Central memory CD8-positive, alpha-beta T cell (primary cell): ENCODE results near the gene TRIM34.
"Not testable (repeated sequence)": the region's sequence is repeated elsewhere in the genome, so short reads cannot be mapped to it uniquely, and the experiment has no call there.

Source experiments
- ATAC-seq: fragments of 150-1000 bp; cut with Tn5 transposase; replicated peaks from 2 replicates; pipeline ENCODE4 v1.10.0; 2022; ENCODE audit warnings: mild to moderate bottlenecking, moderate FRiP score, moderate number of reproducible peaks; ENCODE audit not compliant: poor library complexity, severe bottlenecking; ENCODE audit errors: extremely low read depth
- DNase-seq, 2 donors: peaks; one replicate each; pipeline ENCODE4 v3.0.0; 2021; ENCODE audit warnings: low spot score in 2 of 2
- H3K27ac Mint-ChIP-seq: one replicate; pipeline ENCODE4 v1.8.0; 2022; ENCODE audit warnings: low read depth, mild to moderate bottlenecking, moderate library complexity, mixed read lengths
- H3K27me3 Mint-ChIP-seq: one replicate; pipeline ENCODE4 v1.8.0; 2022; ENCODE audit warnings: mixed read lengths
- H3K36me3 Mint-ChIP-seq: one replicate; pipeline ENCODE4 v1.8.0; 2022; ENCODE audit warnings: mild to moderate bottlenecking, moderate library complexity, mixed read lengths; ENCODE audit not compliant: insufficient read depth
- H3K4me1 Mint-ChIP-seq: one replicate; pipeline ENCODE4 v1.8.0; 2022; ENCODE audit warnings: mixed read lengths
- H3K4me3 Mint-ChIP-seq: one replicate; pipeline ENCODE4 v1.8.0; 2022; ENCODE audit warnings: mild to moderate bottlenecking, moderate library complexity, mixed read lengths
- H3K9me3 Mint-ChIP-seq: one replicate; pipeline ENCODE4 v1.8.0; 2022; ENCODE audit warnings: mixed read lengths

TRIM34 gene

DNA sequence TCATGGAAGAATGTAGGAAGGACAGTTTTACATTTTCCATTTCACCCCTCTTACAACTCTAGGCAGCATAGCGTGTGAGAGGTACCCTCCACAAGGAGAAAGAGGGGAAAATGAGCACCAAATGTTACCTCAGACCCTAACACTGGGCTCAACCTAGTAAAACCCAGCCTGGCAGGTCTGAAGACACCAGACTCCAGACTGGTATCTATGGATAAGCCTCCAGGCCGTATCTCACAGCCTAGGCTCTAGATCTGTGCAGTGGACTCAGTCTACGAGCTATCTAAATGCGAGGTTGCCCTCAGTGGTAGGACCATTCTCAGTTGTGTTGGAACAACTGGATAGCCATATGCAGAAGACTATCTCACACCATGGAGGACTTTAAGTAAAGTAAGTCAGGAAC is 49.6 kb downstream of the TRIM34 start:
- DNase-seq (no peak), ATAC-seq (no peak)
- Mint-ChIP-seq H3K9me3 (no peaks in the 10 kb centered on the region), H3K27me3 (no peaks in the 10 kb centered on the region), H3K4me1 (peaks cover 26% of the 10 kb centered on the region), H3K4me3 (no peak overlapping the region), H3K36me3 (peaks cover 44% of the 10 kb centered on the region), H3K27ac (peak overlapping the region; percentile 81)

DNA sequence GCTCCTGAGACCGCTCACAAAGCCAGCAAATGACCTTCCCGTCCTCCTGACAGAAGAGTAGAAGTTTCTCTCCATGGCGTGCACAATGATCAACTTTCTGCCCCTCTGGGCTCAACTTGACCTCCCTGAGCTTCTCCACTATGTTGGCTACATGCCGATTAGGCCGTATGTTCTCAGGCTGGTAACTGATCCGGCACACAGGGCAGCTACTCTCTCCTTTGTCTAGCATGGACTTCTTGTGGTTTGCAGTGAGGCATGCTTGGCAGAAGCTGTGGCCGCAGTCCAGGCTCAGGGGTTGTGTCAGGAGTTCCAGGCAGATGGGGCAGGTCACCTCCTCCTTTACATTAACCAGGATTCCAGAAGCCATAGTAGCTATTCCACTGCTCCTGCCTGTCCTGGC is 55.0 kb downstream of the TRIM34 start:
- H3K4me1 Mint-ChIP-seq: peaks cover 34% of the 10 kb centered on the region
- H3K9me3 Mint-ChIP-seq: no peaks in the 10 kb centered on the region
- ATAC-seq (no peak), DNase-seq (no peak)
- no peak overlapping the region for H3K27ac Mint-ChIP-seq
- H3K27me3 Mint-ChIP-seq: no peaks in the 10 kb centered on the region
- no peak overlapping the region for H3K4me3 Mint-ChIP-seq
- peaks cover 31% of the 10 kb centered on the region for H3K36me3 Mint-ChIP-seq

DNA sequence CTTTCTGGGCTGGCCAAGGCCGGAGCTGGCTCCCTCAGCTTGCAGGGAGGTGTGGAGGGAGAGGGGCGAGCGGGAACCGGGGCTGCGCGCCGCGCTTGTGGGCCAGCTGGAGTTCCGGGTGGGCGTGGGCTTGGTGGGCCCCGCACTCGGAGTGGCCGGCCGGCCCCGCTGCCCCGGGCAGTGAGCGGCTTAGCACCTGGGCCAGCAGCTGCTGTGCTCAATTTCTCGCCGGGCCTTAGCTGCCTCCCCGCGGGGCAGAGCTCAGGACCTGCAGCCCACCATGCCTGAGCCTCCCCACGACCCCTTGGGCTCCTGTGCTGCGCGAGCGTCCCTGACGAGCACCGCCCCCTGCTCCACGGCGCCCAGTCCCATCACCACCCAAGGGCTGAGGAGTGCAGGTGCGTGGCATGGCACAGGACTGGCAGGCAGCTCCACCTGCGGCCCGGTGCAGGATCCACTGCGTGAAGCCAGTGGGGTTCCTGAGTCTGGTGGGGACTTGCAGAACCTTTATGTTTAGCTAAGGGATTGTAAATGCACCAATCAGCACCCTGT is 58.2 kb downstream of the TRIM34 start:
- H3K4me1 Mint-ChIP-seq: peaks cover 44% of the 10 kb centered on the region
- H3K9me3 Mint-ChIP-seq, DNase-seq, ATAC-seq, H3K27me3 Mint-ChIP-seq: not testable (repeated sequence)
- peak overlapping the region; percentile 92 for H3K27ac Mint-ChIP-seq
- H3K36me3 Mint-ChIP-seq: peaks cover 26% of the 10 kb centered on the region
- peak overlapping the region; percentile 92 for H3K4me3 Mint-ChIP-seq

DNA sequence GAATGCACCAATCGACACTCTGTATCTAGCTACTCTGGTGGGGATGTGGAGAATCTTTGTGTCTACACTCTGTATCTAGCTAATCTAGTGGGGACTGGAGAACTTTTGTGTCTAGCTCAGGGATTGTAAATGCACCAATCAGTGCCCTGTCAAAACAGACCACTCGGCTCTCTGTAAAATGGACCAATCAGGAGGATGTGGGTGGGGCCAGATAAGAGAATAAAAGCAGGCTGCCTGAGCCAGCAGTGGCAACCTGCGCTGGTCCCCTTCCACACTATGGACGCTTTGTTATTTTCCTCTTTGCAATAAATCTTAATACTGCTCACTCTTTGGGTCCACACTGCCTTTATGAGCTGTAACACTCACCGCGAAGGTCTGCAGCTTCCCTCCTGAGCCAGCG is 58.8 kb downstream of the TRIM34 start:
- Mint-ChIP-seq H3K4me3 (peak overlapping the region; percentile 92), H3K27ac (peak overlapping the region; percentile 92), H3K4me1 (peaks cover 50% of the 10 kb centered on the region), H3K36me3 (peaks cover 20% of the 10 kb centered on the region)
- ATAC-seq, H3K9me3 Mint-ChIP-seq, H3K27me3 Mint-ChIP-seq: not testable (repeated sequence)
- peak in 1 of 2 donors; percentile 31 for DNase-seq

DNA sequence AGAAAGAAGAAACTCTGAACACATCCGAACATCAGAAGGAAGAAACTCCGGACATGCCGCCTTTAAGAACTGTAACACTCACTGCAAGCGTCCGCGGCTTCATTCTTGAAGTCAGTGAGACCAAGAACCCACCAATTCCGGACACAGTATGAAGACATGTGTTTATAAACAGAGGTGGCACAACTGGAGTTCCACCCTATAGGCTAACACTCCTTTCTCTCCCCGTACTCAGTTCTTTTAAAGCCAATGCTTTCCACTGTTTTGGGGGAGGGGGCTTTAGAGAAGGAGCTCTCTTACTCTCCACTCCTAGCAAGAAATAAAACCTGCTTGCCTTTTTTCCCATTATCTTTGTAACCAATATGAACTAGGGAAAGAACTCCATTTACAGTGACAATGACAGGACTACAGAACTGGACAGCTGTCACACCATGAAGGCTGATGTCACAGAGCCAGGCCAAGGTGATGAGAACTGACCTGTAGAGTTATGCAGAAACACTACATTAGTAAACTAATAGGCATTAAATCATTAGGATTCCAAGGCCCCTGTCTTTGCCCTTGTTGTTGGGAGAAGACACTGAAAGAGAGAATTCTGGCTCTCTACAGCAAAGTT is 59.3 kb downstream of the TRIM34 start:
- Mint-ChIP-seq H3K4me3 (peak overlapping the region; percentile 92), H3K4me1 (peaks cover 52% of the 10 kb centered on the region), H3K27me3 (no peaks in the 10 kb centered on the region), H3K27ac (peak overlapping the region; percentile 92), H3K36me3 (peaks cover 15% of the 10 kb centered on the region), H3K9me3 (no peaks in the 10 kb centered on the region)
- ATAC-seq (peak; percentile 21), DNase-seq (no peak)

DNA sequence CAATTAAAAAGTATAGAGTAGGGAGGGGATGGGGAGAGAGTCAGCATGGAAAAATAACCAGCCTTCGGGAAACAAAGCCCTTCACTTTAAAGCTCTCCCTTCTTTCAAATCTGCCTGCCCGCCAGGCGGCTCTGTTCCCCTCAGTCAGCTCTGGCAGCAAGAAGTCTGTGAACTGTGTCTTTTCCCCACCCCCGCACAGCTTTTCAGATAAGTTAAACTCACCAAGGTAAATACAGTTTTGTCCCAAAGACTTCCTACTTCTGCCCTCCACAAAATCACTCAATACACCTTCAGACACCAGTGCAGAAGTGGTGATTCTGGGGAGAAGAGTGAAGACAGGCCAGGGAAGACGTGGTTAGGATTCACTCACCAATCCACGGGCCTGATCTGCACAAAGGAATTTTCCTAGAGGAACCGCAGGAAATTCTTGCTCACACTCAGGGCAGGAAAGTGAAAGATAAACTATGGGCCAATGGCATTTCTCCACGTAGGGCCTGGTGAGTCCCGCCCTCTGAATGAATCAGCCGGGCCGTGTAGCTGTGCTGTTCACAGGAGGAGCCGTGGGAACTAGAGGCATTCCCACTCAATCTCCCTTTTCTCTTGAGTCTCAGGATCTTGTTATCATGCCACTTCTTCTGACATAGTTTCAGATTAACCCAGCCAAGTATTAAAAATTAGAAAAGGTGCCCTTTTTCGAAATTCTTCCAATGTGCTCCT is 60.0 kb downstream of the TRIM34 start, which contains the start of gene TRIM5:
TSS of gene TRIM5 (minus strand) at position 429 of the 717 bp plus-strand sequence. CDS start 4,897 bp downstream, outside the sequence.
- peaks cover 53% of the 10 kb centered on the region for H3K4me1 Mint-ChIP-seq

DNA sequence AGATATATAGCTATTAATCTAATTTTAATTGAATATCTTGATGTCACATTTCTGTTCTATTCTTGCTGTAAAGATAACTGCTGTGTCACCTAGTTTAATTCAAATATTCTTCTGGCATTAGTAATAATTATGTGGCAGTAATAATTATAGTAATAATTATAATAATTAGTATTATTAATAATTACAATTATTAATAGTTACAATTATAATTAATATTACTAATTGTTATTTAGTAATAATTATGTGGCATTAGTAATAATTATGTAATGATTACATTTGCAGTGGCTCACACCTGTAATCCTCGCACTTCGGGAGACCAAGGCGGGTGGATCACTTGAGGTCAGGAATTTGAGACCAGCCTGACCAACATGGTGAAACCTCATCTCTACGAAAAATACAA is 61.6 kb downstream of the TRIM34 start:
- no peak for DNase-seq
- Mint-ChIP-seq H3K27me3 (no peaks in the 10 kb centered on the region), H3K4me1 (peaks cover 59% of the 10 kb centered on the region), H3K9me3 (no peaks in the 10 kb centered on the region), H3K4me3 (no peak overlapping the region), H3K27ac (no peak overlapping the region), H3K36me3 (peaks cover 18% of the 10 kb centered on the region)
- no peak for ATAC-seq

More for the DNA sequence above, 60.0 kb downstream of the TRIM34 start, which contains the start of gene TRIM5:
- ATAC-seq (peak; percentile 79), DNase-seq (peak; percentile 37 to 57)
- no peaks in the 10 kb centered on the region for H3K27me3 Mint-ChIP-seq
- peak within 1 kb of the TSS; percentile 92 for H3K27ac Mint-ChIP-seq
- H3K9me3 Mint-ChIP-seq: no peaks in the 10 kb centered on the region
- H3K4me3 Mint-ChIP-seq: peak within 1 kb of the TSS; percentile 92
- H3K36me3 Mint-ChIP-seq: peaks cover 15% of the 10 kb centered on the region

DNA sequence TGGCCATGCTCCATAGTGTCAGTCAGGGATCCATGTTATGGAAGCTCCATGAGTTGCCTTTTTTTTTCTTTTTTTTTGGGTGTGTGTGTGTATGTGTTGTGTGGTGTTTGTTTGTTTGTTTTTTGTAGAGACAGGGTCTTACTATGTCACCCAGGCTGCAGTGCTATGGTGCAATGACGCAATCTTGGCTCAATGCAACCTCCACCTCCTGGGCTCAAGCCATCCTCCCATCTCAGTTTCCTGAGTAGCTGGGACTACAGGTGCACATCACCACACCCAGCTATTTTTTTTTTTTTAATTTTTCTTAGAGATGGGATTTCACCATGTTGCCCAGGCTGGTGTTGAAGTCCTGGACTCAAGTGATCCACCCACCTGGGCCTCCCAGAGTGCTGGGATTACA is 63.7 kb downstream of the TRIM34 start:
- no peak for ATAC-seq
- Mint-ChIP-seq H3K27ac (peak overlapping the region; percentile 93), H3K4me3 (peak overlapping the region; percentile 94), H3K4me1 (peaks cover 66% of the 10 kb centered on the region), H3K9me3 (no peaks in the 10 kb centered on the region), H3K36me3 (peaks cover 27% of the 10 kb centered on the region), H3K27me3 (no peaks in the 10 kb centered on the region)
- DNase-seq: no peak

DNA sequence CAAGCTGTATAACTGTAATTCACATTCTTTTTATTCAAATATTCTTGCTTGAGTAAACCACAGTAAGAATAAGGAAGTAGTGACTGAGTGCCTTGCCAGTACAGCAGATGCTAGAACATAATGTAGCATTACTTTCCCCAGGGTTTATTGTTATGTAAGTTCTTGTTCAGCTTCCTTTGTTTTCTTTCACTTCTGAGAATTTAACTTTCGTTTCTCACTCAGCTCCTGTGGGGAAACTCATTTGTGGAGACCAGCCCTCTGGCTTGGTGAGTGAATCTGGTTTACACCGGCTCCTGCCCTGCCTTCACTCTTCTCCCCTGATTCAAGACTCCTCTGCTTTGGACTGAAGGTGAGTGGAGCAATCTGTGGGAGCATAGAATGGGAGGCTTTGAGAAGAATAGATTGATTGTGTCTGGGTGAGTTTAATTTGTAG is 64.8 kb downstream of the TRIM34 start, which contains the start of gene TRIM22:
TSS of gene TRIM22 (plus strand) at position 240 of the 433 bp plus-strand sequence. CDS start 6,443 bp downstream, outside the sequence.
- peak; percentile 55 for ATAC-seq
- Mint-ChIP-seq H3K27ac (peak within 1 kb of the TSS; percentile 93), H3K4me3 (peak within 1 kb of the TSS; percentile 94), H3K36me3 (peaks cover 21% of the 10 kb centered on the region), H3K4me1 (peaks cover 63% of the 10 kb centered on the region), H3K27me3 (no peaks in the 10 kb centered on the region), H3K9me3 (no peaks in the 10 kb centered on the region)
- peak in 1 of 2 donors; percentile 30 for DNase-seq

DNA sequence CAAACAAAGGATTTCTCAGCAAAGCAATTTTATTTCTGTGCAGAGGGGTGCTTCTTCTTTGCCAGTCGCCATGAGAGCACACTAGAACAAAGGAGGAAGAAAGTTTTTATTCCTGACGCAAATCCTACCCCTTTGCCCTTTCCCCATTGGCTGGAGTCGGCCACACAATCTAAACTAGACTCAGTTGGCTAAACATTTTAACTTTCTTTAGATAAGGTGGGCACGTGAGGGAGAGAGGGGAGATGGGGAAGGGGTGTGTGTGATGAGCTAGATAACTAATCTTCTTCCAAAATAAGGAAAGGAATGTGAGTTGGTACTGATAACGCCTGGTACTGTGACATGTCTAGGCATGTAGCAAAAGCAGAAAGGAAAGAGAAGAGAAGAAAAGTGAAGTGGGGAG is 65.4 kb downstream of the TRIM34 start:
- DNase-seq (no peak), ATAC-seq (no peak)
- Mint-ChIP-seq H3K4me1 (peaks cover 63% of the 10 kb centered on the region), H3K4me3 (peak overlapping the region; percentile 94), H3K9me3 (no peaks in the 10 kb centered on the region), H3K36me3 (peaks cover 17% of the 10 kb centered on the region), H3K27ac (peak overlapping the region; percentile 93), H3K27me3 (no peaks in the 10 kb centered on the region)

DNA sequence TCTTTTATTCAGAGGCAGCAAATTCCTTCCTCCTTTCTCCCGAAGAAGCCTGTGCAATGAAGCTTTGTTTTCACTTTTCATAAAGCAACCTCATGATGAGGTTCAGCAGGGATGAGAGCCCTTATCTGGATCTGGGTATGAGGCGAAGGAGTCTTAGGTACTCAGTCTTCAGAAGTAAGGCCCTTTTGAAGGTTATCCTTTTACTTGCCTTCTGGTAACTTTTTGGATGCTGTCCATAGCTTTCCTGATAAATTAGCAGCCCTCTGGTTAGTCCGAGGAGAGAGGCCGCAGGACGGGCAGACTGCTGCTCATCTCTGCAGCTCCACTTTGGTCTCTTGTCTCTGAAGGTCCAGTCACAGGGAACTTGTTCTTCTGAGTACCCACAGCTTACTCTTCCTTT is 65.9 kb downstream of the TRIM34 start:
- H3K4me1 Mint-ChIP-seq: peaks cover 64% of the 10 kb centered on the region
- no peaks in the 10 kb centered on the region for H3K27me3 Mint-ChIP-seq
- ATAC-seq (no peak), DNase-seq (no peak)
- H3K27ac Mint-ChIP-seq: peak overlapping the region; percentile 93
- peaks cover 17% of the 10 kb centered on the region for H3K36me3 Mint-ChIP-seq
- H3K4me3 Mint-ChIP-seq: peak overlapping the region; percentile 94
- no peaks in the 10 kb centered on the region for H3K9me3 Mint-ChIP-seq

DNA sequence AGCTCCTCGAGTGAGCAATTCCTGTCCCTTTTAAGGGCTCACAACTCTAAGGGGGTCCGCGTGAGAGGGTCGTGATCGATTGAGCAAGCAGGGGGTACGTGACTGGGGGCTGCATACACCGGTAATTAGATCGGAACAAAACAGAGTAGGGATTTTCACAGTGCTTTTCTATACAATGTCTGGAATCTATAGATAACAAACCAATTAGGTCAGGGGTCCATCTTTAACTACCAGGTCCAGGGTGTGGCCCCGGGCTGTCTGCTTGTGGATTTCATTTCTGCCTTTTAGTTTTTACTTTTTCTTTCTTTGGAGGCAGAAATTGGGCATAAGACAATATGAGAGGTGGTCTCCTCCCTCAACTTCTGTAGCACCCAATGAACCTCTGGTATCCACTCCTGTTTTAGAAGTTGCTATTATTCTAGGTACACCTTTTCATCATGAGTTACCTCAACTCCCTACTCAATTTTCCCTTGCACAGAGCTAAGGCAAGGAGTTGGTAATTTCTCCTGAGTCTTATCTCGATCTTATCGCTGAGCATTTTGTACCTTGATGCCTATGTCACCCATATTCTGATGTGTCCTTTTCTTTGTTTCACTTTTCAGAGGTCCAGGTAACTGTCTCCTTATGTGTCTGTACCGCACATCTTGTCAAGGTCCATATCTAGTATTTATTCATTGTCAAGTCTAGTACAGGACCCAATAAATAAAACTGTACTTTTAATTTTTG is 66.6 kb downstream of the TRIM34 start:
- Mint-ChIP-seq H3K4me3 (peak overlapping the region; percentile 94), H3K27ac (peak overlapping the region; percentile 93), H3K36me3 (peaks cover 23% of the 10 kb centered on the region), H3K4me1 (peaks cover 66% of the 10 kb centered on the region)
- not testable (repeated sequence) for ATAC-seq, DNase-seq, H3K9me3 Mint-ChIP-seq, H3K27me3 Mint-ChIP-seq
